ENCODE measurements around the gene POU2F1.

The POU2F1 gene

DNA sequence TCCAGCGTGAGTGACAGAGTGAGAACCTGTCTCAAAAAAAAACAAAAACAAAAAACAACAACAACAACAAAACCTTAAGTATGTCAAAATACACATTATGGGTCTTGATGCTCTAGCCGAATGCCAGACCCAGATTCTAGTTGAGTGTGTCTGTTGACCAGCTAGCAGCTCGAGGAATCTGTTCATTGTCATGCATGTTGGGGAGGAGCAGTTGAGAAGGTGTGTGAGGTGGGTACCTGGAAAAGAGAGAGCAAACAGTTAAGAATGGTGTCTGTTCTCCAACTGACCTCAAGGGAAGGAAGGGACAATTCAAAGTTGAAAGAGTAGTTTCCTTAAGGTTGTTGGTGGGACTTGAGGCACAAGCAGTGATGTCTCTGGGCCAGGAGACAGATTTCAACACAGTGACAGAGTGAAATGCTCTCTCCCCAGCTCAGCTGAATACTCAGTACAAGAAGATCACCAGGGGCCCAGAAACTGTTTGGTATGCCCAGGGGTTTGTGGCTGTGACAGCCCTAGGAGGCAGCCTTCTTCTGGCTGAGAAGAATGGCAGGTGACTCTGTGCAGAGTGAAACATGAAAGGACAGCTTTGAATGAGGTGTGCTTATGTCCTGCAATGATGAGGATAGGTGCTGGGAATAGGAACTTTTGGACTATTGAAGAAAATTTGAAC, 14.4 kb upstream of the POU2F1 start:
- H3K27ac ChIP-seq, result no peak overlapping the region
- TF ChIP-seq, protein P1, sequence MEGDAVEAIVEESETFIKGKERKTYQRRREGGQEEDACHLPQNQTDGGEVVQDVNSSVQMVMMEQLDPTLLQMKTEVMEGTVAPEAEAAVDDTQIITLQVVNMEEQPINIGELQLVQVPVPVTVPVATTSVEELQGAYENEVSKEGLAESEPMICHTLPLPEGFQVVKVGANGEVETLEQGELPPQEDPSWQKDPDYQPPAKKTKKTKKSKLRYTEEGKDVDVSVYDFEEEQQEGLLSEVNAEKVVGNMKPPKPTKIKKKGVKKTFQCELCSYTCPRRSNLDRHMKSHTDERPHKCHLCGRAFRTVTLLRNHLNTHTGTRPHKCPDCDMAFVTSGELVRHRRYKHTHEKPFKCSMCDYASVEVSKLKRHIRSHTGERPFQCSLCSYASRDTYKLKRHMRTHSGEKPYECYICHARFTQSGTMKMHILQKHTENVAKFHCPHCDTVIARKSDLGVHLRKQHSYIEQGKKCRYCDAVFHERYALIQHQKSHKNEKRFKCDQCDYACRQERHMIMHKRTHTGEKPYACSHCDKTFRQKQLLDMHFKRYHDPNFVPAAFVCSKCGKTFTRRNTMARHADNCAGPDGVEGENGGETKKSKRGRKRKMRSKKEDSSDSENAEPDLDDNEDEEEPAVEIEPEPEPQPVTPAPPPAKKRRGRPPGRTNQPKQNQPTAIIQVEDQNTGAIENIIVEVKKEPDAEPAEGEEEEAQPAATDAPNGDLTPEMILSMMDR (conservative IDR thresholded peaks at IDR 0.05), result no peak

DNA sequence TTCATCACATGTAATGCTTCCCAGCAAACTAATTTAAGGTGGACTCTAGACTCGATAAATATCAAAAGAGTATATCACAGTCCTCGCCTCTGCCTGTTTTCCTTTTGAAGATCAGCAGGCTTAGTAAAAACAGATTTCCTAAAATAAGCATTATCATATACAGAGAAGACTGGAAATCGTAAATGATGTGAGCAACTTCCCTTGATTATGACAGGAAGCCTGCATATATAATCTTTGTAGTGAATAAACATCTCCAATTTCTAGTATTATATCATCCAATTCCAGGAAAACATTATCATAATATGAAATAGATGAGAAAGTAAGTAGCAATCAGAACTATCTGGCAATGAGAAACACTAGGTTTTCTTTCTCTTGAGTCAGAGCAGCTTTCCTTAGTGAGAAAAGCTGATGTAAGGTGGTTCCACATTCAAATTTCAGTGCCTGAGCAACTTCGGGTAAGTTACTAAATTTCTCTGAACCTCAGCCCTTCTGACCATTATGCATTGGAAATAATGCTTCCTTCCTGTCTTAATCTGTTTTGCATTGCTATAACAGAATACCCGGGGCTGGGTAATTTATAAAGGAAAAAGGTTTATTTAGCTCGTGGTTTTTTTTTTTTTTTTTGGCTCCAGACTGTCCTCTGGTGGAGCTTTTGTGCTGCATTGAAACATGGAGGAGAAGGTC, 12.6 kb upstream of the POU2F1 start:
- TF ChIP-seq, protein P1 (conservative IDR thresholded peaks at IDR 0.05), result no peak
- H3K27ac ChIP-seq, result no peak overlapping the region

DNA sequence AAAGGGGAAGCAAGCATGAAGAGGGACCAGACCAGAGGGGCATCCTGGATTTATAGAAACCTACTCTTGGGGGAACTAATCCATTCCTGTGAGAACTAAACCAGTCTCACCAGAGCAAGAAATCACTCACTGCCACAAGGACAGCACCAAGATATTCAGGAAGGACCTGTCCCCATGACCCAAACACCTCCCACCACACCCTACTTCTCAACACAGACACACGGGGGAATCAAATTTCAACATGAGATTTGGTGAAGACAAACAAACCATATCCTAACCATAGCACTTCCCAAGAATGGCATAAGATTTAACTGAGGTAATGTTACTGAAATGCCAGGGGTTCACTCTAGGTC, 12.1 kb upstream of the POU2F1 start:
- no peak overlapping the region for H3K27ac ChIP-seq

DNA sequence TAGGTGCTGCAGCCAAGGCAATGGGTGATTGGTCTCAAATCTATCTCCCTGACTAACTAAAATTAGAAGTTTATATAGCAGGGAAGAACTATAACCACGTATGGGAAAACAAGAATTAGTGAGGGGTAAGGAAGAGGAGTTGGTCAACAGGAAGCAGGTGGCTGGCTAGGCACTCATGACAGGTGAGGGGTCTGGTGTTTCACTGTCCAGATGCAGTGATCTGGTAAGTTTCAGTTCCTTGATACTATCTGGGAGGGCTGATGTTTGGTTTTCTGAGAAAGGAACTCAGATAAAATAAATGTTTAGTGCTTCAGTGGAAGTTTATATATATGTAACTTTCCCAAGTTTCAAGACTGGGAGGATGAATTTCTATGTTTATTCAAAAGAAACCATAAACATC, 11.6 kb upstream of the POU2F1 start:
- H3K27ac ChIP-seq, result no peak overlapping the region
- TF ChIP-seq, protein P1 (conservative IDR thresholded peaks at IDR 0.05), result no peak

More for the DNA sequence above, 12.1 kb upstream of the POU2F1 start:
- TF ChIP-seq, protein P1 (conservative IDR thresholded peaks at IDR 0.05), result no peak

DNA sequence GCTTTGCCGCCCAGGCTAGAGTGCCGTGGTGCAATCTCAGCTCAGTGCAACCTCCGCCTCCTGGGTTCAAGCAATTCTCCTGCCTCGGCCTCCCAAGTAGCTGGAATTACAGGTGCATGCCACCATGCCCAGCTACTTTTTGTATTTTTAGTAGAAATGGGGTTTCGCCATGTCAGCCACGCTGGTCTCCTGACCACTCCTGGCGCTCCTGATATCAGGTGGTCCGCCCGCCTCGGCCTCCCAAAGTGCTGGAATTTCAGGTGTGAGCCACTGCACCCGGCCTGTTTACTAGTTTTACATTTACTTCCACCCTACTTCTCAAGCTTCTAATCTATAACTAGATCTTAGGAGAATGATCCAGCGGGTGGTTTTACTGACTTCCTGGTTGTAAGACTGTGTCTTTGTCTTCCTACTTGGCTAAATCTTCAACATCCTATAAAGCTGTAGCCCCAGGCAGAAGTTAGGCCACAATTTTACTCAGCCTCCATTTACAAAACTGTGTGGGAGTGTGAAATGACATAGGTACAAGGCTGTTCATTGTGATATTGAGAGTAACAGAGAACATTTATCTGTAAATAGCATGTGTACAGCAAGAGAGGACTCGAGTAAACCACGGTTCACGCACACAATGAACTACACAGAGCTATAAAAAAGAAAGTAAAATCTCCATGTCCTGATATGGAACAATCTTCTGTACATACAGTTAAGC, 9.6 kb upstream of the POU2F1 start:
- peak overlapping the region; percentile 85 for H3K27ac ChIP-seq
- TF ChIP-seq, protein P1 (conservative IDR thresholded peaks at IDR 0.05), result no peak

DNA sequence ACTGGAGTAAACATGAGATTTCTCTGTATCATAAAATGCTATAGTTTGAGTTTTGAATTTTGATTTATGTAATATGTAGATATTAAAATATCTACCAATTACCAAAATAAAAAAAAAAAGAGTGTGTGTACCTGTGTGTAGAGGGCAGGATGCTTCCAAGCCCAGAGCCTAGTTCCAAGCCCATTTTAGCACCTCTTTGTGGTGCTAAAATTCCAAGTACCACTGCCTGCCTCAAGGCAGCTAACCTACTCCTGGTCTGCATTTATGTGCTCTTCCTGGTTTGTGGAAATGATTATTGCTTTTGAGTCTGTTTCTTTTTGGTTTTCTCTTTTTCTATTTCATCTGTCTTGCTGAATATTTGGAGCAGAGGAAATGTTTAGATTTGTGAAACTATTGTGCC, 8.7 kb upstream of the POU2F1 start:
- H3K27ac ChIP-seq, result peak overlapping the region; percentile 85
- TF ChIP-seq, protein P1 (conservative IDR thresholded peaks at IDR 0.05), result no peak

DNA sequence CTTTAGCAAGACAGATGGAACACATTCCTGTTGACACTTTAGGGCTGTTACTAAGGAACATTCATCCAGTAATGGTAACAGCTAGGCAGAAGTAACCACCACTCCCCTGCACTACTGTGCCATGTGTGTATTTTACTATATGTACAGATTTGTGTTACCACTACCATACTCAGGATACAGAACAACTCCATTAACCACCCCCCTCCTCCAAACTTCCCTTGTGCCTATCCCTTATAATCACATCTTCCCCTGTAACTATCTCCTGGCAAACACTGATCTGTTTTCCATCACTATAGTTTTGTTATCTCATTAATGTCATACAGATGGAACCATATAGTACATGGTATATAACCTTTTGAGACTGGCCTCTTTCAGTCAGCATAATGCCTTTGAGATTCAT, 3.9 kb upstream of the POU2F1 start:
- no peak overlapping the region for H3K27ac ChIP-seq
- TF ChIP-seq, protein P1 (conservative IDR thresholded peaks at IDR 0.05), result no peak

Data from VCaP (cell line).